Measurements from ENCODE around the gene MYH13.

Gene MYH13

GRCh38 chr17:10372906-10373305 lies at the start of gene MYH13:
Gene MYH13 (minus strand): TSS chr17:10373006. CDS start chr17:10364530, 8,476 bp downstream.
- no peak for DNase-seq

GRCh38 chr17:10421900-10422542 lies 49.2 kb upstream of the MYH13 start, which contains the start of gene MYH8:
Gene MYH8 (minus strand): TSS chr17:10421950. CDS start chr17:10420227, 1,723 bp downstream.
- no peak for DNase-seq

- DNase-seq, result no peak
Observed at GRCh38 chr17:10421211-10421610, 48.4 kb upstream of the MYH13 start.

DNA sequence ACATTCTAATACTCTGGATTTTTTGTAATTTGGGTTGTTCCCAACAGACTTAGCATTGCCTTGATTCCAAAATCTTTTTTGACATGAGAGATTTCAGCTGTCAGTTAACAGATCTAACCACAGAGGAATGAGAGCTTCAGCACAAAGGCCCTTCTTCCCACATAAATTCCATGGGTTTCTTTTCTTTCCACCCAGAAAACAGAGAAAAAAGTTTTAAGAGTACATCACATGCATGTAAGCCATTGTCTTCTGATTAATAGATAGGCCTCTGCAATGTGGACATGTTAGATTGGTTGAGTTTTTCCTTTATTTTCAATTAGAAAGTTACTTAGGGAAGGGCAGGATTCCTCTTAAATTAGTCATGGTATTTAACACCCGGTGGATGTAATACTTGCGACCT lies 48.0 kb upstream of the MYH13 start:
- DNase-seq, result no peak

DNA sequence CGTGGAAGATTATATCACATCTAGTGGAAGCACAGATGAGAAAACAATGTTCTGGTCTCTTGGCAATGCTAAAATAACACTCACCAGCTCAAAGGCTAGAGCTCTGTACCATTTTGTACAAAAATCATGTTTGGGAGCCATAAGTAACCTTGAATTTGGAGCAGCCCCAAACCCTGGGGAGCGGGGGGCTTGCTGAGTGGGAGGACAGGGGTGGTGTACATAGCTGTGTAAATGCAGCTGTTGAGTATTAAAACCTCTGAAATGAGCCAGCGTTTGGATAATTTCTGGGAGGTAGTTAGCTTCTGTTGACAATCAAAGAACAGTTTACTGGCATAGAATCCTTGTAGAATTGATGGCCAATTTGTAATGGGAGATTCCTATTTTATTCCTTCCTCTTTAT lies 44.6 kb upstream of the MYH13 start:
- DNase-seq, result no peak

DNA sequence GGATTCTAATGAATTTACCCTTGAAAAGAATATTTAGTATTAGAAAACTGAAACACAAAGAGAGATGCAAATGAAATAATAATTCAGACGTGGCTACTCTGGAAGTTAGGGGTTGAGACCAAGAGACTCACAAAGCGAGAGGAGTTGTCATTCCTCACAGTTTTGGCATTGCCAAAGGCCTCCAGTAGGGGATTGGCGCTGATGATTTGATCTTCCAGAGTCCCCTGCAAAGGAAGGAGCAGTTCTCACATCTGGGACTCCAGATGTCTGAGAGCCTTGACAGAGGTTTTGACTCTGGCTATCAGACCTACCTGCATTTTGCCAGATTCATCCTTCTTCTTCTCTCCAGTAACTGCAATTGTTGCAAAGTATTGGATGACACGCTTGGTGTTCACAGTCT lies 42.4 kb upstream of the MYH13 start:
- DNase-seq, result no peak

DNA sequence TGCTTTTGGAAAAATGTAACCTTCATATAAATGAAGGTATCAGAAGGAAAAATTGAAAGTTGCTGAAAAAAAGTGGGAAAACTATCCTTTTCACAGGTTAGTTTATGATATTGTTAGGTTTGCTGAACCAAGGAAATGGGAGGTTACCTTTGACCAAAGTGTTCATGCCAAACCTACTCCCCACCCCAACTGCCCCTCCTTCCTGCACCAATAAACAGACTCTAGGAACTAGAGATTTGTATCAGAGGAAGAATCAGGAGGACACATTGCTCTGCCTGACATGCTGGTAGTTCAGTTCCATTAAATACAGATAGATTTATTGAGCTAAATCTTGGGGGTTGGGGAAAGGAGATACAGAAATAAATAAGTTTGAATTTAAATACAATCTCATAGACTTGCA lies 30.8 kb upstream of the MYH13 start:
- no peak for DNase-seq

DNA sequence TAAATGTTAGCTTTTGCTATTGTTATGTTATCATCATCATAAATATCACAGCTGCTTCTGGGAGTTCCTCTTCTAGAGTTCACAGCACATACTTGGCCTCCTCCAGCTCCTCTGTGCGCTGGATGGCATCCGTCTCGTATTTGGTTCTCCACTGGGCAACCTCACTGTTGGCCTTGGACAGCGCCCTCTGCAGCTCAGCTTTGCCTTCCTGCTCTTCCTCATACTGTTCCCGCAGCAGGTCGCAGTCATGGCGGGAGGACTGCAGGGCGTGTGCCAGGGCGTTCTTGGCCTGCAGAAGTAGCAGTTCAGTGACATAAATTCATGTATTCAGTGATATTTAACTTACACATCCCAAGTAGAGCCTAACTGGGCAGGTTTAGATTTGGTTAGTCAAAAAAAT lies 25.5 kb upstream of the MYH13 start:
- no peak for DNase-seq

GRCh38 chr17:10396524-10397163 lies 23.8 kb upstream of the MYH13 start:
- no peak for DNase-seq

DNA sequence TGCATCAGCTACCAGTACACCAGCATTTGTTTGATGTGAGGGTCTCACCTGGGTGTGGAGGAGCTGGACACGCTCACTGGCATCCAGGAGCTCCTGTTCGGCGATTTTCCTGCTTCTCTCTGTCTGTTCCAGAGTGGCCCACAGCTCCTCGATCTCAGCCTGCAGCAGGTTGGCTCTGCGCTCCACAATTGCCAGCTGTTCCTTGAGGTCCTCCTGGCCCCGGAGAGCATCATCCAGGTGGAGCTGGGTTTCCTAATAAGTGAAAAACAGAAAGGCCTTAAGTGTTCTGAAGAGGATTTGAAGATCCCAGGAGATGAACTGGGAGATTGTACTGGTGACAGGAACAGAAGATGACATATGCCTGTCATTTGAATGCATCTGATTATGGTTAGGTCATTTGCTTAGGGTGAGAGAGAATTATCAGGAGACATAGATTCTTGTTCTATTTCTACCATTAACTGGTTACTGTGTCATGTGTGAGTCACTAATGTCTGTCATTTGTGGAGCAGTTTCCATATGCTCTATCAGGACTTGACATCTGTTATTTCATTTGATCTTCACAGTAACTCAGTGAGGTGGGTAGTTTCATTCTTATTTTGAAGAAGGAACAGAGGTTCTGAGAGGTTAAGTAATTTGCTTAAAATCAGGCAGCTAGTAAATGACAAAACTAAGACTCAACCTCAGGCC lies 21.5 kb upstream of the MYH13 start:
- no peak for DNase-seq

DNA sequence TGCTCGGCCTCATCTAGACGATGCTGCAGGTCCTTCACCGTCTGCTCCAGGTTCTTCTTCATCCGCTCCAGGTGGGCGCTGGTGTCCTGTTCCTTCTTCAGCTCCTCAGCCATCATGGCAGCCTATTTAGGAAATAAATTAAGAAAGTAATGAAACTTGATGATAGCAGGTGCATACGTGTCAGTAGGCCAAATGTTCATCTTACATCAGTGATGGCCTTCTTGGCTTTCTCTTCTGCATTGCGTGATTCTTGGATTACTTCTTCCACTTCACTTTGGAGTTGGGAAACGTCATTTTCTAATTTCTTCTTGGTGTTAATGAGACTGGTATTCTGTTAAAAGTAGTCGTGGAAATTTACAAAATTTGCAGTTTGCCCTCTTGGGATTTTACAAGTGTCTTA lies 20.1 kb upstream of the MYH13 start:
- DNase-seq, result no peak

GRCh38 chr17:10385871-10386270 lies 13.1 kb upstream of the MYH13 start:
- no peak for DNase-seq

GRCh38 chr17:10384175-10384574 lies 11.4 kb upstream of the MYH13 start:
- no peak for DNase-seq

GRCh38 chr17:10380631-10381408 lies 8.0 kb upstream of the MYH13 start:
- DNase-seq, result no peak

DNA sequence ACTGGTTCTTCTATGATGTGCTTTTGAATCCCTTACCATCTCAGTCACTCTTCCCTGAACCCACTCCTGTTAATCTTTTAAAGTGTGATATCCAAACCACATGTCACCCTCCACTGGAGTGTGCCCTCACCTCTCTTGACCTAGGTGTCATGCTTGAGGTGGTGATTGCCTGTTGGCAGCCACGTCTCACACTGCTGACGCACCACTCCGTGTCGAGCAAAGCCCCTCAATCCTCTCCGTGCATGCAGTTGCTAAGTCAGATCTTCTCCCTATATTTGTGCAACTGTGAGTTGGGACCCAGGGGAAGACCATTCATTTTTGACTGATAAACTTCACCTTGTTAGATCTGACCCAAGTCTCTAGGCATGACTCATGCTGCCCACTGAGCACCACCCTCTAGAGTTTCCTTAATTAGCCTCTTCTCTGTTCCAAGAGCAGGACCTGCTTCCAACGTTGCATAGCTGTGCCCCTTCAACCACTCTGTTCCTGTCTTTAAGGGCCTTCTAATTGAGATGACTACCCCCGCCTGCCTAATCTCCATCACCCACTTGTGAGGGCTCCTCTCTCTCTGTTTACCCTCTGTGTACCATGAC lies 2.7 kb downstream of the MYH13 start:
- DNase-seq, result no peak

- no peak for DNase-seq
Observed at GRCh38 chr17:10369239-10369638, 3.6 kb downstream of the MYH13 start.

- no peak for DNase-seq
Observed at GRCh38 chr17:10368561-10368960, 4.2 kb downstream of the MYH13 start.

DNA sequence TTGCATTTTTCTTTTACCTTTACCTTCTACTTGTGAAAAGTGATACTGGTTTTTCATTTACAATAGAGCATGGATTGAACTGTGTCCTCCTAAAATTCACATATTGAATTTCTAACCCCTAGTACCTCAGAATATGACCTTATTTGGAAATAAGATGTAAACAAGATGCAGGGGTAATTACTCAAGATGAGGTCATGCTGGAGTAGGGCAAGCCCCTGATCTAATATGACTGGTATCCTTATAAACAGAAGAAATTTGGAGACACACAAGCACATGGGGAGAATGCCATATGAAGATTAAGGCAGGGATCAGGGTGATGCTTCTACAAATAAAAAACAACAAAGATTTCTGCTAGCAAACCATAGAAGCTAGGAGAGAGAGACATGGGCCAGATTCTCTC lies 12.2 kb downstream of the MYH13 start:
- DNase-seq, result no peak

GRCh38 chr17:10357768-10358167 lies 15.0 kb downstream of the MYH13 start:
- DNase-seq, result peak; percentile 11

GRCh38 chr17:10354651-10355050 lies 18.2 kb downstream of the MYH13 start:
- DNase-seq, result no peak

DNA sequence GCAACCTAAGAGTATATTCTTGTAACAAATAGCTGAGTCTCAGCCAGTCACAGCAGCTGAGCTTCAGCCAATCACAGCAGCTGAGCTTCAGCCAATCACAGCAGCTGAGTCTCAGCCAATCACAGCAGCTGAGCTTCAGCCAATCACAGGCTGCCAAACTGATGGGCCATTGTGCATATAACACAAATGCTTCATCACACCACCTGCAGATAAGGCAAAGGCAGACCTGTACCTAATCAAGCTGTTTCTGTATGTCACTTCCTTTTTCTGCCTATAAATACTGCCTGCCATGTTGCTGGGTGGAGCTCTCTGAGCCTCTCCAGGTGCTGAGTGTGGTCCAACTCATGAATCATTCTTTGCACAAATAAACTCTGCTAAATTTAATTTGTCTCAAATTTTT lies 19.9 kb downstream of the MYH13 start:
- DNase-seq, result no peak

DNA sequence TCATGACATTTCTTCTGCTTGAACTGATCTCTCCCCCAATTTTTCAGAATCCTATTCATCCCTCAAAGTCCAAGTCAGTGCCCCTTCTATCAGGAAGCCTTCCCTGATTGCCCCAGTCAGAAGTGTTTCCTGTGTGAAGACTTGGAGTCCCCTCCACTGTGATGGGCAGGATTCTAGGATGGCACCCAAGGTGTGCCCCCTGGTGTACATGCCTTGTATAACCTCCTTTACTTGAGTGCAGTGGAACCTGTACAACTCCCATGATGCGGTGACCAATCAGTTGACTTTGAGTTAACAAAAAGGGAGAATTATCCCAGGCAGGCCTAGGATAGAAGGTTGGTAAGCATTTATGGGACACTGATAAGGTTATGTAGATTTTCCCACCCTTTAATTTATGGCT lies 23.4 kb downstream of the MYH13 start:
- no peak for DNase-seq

- DNase-seq, result no peak
Observed at GRCh38 chr17:10344816-10345215, 28.0 kb downstream of the MYH13 start.
